Thyroid gland (tissue), 4 donors: ENCODE measurements around the gene STARD6. TPM values are rescaled to one million over a fixed set of nuclear protein-coding genes. Genes with fewer than 3 reads are reported as not detected.
A peak's percentile ranks its signal among the peaks of the same experiment; 100 is the strongest.
"Not testable (repeated sequence)": the region's sequence is repeated elsewhere in the genome, so short reads cannot be mapped to it uniquely, and the experiment has no call there.

Experiments
- DNase-seq, 2 donors: peaks; one replicate each; pipeline ENCODE4 v3.0.0-alpha.2; 2019
- H3K27ac ChIP-seq, 3 donors: fragments of 200-600 bp; sonication (generic); 1 replicate in 2 of 3; 2 replicates in 1 of 3; pipeline ENCODE4 v1.5.1; 2016 to 2019; ENCODE audit warnings: mild to moderate bottlenecking in 1 of 3, moderate library complexity in 1 of 3
- H3K27me3 ChIP-seq: fragments of 200-600 bp; sonication (generic); one replicate; pipeline ENCODE4 v1.5.1; 2019
- H3K36me3 ChIP-seq, 2 donors: fragments of 200-600 bp; sonication (generic); one replicate each; pipeline ENCODE4 v1.5.1; 2016 to 2019
- H3K4me1 ChIP-seq, 2 donors: fragments of 200-600 bp; sonication (generic); one replicate each; pipeline ENCODE4 v1.5.1; 2017 to 2019
- H3K4me3 ChIP-seq, 3 donors: fragments of 200-600 bp; sonication (generic); replicated peaks in 1 of 3; 1 replicate in 2 of 3; 2 replicates in 1 of 3; pipeline ENCODE4 v1.5.1; 2016; ENCODE audit warnings: mild to moderate bottlenecking in 1 of 3
- H3K9me3 ChIP-seq: fragments of 200-600 bp; sonication (generic); one replicate; pipeline ENCODE4 v1.5.1; 2017
- CTCF ChIP-seq, 6 experiments: fragments of 200-600 bp in 3 of 6; fragments of 450-650 bp in 3 of 6; sonication (generic) in 3 of 6; IDR thresholded peaks; one replicate each; pipeline ENCODE4 v1.5.1; 2016 to 2019; ENCODE audit warnings: antibody characterized with exemption in 6 of 6, mild to moderate bottlenecking in 2 of 6, inconsistent platforms in 1 of 6, moderate library complexity in 1 of 6
- POLR2A ChIP-seq, 2 donors: fragments of 450-650 bp; IDR thresholded peaks; one replicate each; pipeline ENCODE4 v1.6.1; 2017; ENCODE audit warnings: antibody characterized with exemption in 2 of 2, mild to moderate bottlenecking in 2 of 2, moderate library complexity in 1 of 2
- WGBS, 2 donors: methylation state at CpG; one replicate each; pipeline ENCODE4 v1.1.5; 2017; 5-methylcytosine and 5-hydroxymethylcytosine counted together
- intact Hi-C: fragments of 100-400 bp; cut with DNase I; formaldehyde crosslinking; loops from one replicate; pipeline ENCODE4 v1.15.1; 2023
- total RNA-seq, 4 donors: library from RNA; depleted of rRNA; stranded (reverse); fragments of >200 nt; gene quantifications; one replicate each; pipeline ENCODE4 v1.2.3, GENCODE V29; 2016

STARD6 gene
- total RNA-seq, 4 donors from 2014 or later: not detected

GRCh38 chr18:54390838-54391237 is 33.2 kb upstream of the STARD6 start:
- WGBS, 2 donors: 78 to 79% methylated on average over 3 of the region's 3 CpGs
- Histone ChIP-seq H3K36me3 (no peaks in the 10 kb centered on the region), H3K27ac (no peak overlapping the region), H3K9me3 (no peaks in the 10 kb centered on the region), H3K4me1 (no peaks in the 10 kb centered on the region), H3K4me3 (no peak overlapping the region), H3K27me3 (no peaks in the 10 kb centered on the region)
- TF ChIP-seq POLR2A (IDR thresholded peaks at IDR 0.05) (no peak), CTCF (IDR thresholded peaks at IDR 0.05) (no peak)
- no peak for DNase-seq
- intact Hi-C loops: no loop called here

- Histone ChIP-seq H3K4me1 (no peaks in the 10 kb centered on the region), H3K9me3 (no peaks in the 10 kb centered on the region), H3K27me3 (no peaks in the 10 kb centered on the region), H3K36me3 (no peaks in the 10 kb centered on the region), H3K27ac (no peak overlapping the region), H3K4me3 (no peak overlapping the region)
- no peak for DNase-seq
- intact Hi-C loops: no loop called here
- no peak for TF ChIP-seq POLR2A (IDR thresholded peaks at IDR 0.05)
- TF ChIP-seq CTCF (IDR thresholded peaks at IDR 0.05): no peak
- WGBS, 2 donors: 47 to 69% methylated on average over 2 of the region's 2 CpGs
Observed at GRCh38 chr18:54389143-54389505, 31.5 kb upstream of the STARD6 start.

- Histone ChIP-seq H3K36me3 (no peaks in the 10 kb centered on the region), H3K9me3 (no peaks in the 10 kb centered on the region), H3K27ac (no peak overlapping the region), H3K4me3 (no peak overlapping the region), H3K4me1 (no peaks in the 10 kb centered on the region), H3K27me3 (no peaks in the 10 kb centered on the region)
- intact Hi-C loops: no loop called here
- peak in 1 of 2 donors; percentile 4 for DNase-seq
- TF ChIP-seq POLR2A (IDR thresholded peaks at IDR 0.05): no peak
- no peak for TF ChIP-seq CTCF (IDR thresholded peaks at IDR 0.05)
- WGBS, 2 donors: 65 to 67% methylated on average over 6 of the region's 6 CpGs
Observed at GRCh38 chr18:54388203-54389142, 30.8 kb upstream of the STARD6 start.

GRCh38 chr18:54387631-54388030 is 30.0 kb upstream of the STARD6 start:
- no peaks in the 10 kb centered on the region for H3K27me3 ChIP-seq
- H3K4me3 ChIP-seq: no peak overlapping the region
- H3K4me1 ChIP-seq: no peaks in the 10 kb centered on the region
- intact Hi-C loops: no loop called here
- TF ChIP-seq POLR2A (IDR thresholded peaks at IDR 0.05): no peak
- no peak overlapping the region for H3K27ac ChIP-seq
- WGBS, 2 donors: 90% methylated on average over 3 of the region's 3 CpGs
- no peak for DNase-seq
- H3K9me3 ChIP-seq: no peaks in the 10 kb centered on the region
- no peaks in the 10 kb centered on the region for H3K36me3 ChIP-seq

GRCh38 chr18:54386800-54387495 is 29.3 kb upstream of the STARD6 start:
- intact Hi-C loops, DNase-seq, H3K9me3 ChIP-seq, H3K4me1 ChIP-seq, H3K27me3 ChIP-seq, H3K27ac ChIP-seq, H3K4me3 ChIP-seq, H3K36me3 ChIP-seq: not testable (repeated sequence)
- WGBS, 2 donors: 94 to 96% methylated on average over 23 of the region's 23 CpGs

GRCh38 chr18:54386043-54386442 is 28.4 kb upstream of the STARD6 start:
- 62 to 85% methylated on average over 4 of the region's 4 CpGs for WGBS, 2 donors
- no peak for DNase-seq
- TF ChIP-seq CTCF (IDR thresholded peaks at IDR 0.05): no peak
- Histone ChIP-seq H3K4me3 (no peak overlapping the region), H3K27ac (no peak overlapping the region), H3K4me1 (no peaks in the 10 kb centered on the region), H3K9me3 (no peaks in the 10 kb centered on the region), H3K27me3 (no peaks in the 10 kb centered on the region), H3K36me3 (no peaks in the 10 kb centered on the region)
- intact Hi-C loops: no loop called here
